ENCODE results near the gene KRT73.

DNA sequence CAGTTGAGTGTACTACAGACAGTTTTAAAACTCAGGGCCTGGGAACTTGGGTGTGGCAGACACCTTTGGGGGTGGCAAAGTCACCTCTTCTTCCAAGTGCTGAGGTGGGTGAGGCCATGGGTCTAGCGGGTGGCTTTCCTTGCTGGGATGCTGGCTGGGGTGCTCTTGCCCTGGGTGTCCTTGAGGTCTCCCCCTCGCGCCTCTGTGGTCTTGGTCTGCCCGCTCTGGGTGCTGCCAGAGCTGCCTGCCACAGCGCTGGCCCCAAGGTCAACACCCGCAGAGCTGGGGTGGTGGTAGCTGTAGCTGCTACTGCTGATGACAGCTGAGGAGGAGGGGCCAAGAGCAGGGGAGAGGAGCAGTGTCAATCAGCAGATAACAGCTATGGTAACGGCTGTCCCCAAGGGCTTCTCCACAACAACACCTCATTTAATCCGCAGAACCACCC, 51.5 kb downstream of the KRT73 start:
- TF ChIP-seq, protein P1, sequence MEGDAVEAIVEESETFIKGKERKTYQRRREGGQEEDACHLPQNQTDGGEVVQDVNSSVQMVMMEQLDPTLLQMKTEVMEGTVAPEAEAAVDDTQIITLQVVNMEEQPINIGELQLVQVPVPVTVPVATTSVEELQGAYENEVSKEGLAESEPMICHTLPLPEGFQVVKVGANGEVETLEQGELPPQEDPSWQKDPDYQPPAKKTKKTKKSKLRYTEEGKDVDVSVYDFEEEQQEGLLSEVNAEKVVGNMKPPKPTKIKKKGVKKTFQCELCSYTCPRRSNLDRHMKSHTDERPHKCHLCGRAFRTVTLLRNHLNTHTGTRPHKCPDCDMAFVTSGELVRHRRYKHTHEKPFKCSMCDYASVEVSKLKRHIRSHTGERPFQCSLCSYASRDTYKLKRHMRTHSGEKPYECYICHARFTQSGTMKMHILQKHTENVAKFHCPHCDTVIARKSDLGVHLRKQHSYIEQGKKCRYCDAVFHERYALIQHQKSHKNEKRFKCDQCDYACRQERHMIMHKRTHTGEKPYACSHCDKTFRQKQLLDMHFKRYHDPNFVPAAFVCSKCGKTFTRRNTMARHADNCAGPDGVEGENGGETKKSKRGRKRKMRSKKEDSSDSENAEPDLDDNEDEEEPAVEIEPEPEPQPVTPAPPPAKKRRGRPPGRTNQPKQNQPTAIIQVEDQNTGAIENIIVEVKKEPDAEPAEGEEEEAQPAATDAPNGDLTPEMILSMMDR (IDR thresholded peaks at IDR 0.05) = no peak
- TF ChIP-seq POLR2A (IDR thresholded peaks at IDR 0.05) = no peak
